ENCODE results near the gene SYS1. TPM values are rescaled to one million over a fixed set of nuclear protein-coding genes. Genes with fewer than 3 reads are reported as not detected.

Gene SYS1
- total and polyA plus RNA-seq, 2 donors (not counting 1 experiment from before 2014, with no cell fraction given) = 25.3 to 57.7 TPM

DNA sequence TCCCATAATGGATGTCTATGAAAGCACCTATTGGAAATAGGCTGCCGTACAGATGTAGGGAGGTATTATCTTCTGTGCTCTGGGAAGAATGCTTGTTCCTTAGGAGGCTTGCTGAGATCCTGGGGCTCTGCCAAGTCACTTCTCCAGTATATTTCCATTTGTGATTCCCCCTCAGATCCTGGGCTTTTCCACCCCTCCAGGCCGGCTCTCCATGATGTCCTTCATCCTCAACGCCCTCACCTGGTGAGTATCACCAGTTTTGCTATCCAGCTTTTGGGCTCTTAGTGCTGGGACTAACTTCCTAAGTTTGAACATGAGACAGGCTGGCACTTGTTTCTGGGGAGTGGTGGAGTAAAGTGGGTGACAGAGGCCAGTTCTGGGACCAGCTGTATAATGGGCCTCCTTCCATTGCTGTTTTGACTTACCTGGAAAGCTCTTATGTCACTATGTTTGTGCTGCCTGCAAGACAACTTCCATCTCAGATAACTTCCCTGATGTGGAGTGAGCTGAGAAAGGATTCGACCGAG, 2.6 kb downstream of the SYS1 start:
- Histone ChIP-seq H4K20me1 (ENCODE audit: control insufficient read depth, insufficient read depth, low read length, poor library complexity, severe bottlenecking) (peaks cover 65% of the 10 kb centered on the region), H3K9me3 (ENCODE audit: control extremely low read depth in 1 of 3, control insufficient read depth in 2 of 3, insufficient read depth in 1 of 3, low read length in 2 of 3) (no peaks in the 10 kb centered on the region), H3K36me3 (replicated peaks in 1 of 2; ENCODE audit: control extremely low read depth in 1 of 2, control insufficient read depth in 1 of 2, extremely low read depth in 1 of 2, insufficient read depth in 2 of 2, low read length in 1 of 2) (peaks cover 5 to 32% of the 10 kb centered on the region in 2 experiments), H3K79me2 (ENCODE audit: control insufficient read depth, insufficient read depth, low read length) (peaks cover 41% of the 10 kb centered on the region), H3K4me3 (ENCODE audit: control extremely low read depth in 1 of 5, extremely low read depth in 1 of 5, insufficient read depth in 1 of 5, low read depth in 2 of 5, low read length in 4 of 5) (no peak overlapping the region), H3K27ac (ENCODE audit: low read length in 2 of 2) (no peak overlapping the region), H2AFZ (ENCODE audit: insufficient read depth, low read depth, low read length, poor library complexity, severe bottlenecking) (no peak overlapping the region), H3K4me1 (ENCODE audit: control insufficient read depth in 2 of 2, insufficient read depth in 2 of 2, low read length in 2 of 2) (peaks cover 71 to 74% of the 10 kb centered on the region in 2 donors), H3K4me2 (replicated peaks; ENCODE audit: low read depth, low read length, poor library complexity, severe bottlenecking) (no peak overlapping the region), H3K27me3 (replicated peaks in 1 of 4; ENCODE audit: control extremely low read depth in 1 of 4, control insufficient read depth in 3 of 4, insufficient read depth in 4 of 4, low read length in 3 of 4) (no peaks in the 10 kb centered on the region), H3K9ac (ENCODE audit: low read length) (no peak overlapping the region)
- no peak overlapping the region for H3K27ac Mint-ChIP-seq
- ChIA-PET POLR2A (interaction anchor here (1.6 to 3.3 kb wide), 2 partner anchors 8 to 71 kb away, joined by 6 to 39 read pairs; no protein-coding TSS in a partner anchor), CTCF (interaction anchor here (0.7 to 20.6 kb wide), 9 partner anchors 9 to 1054 kb away, joined by 3 to 814 read pairs (median 12); partner anchors contain the start of genes FITM2 and TP53TG5)
- WGBS (ENCODE audit: insufficient coverage) = 100% methylated on average over 3 of the region's 5 CpGs
- DNase-seq = no peak
- peaks cover 70% of the 10 kb centered on the region for H3K4me1 Mint-ChIP-seq
- intact Hi-C loops (cut with micrococcal nuclease) = loop anchor here (5.0 kb wide), 1 partner anchor 427 kb away; the partner anchor contains the start of genes DNTTIP1 and WFDC3
- H3K4me3 Mint-ChIP-seq = peak overlapping the region; percentile 44
- H3K27me3 Mint-ChIP-seq = no peaks in the 10 kb centered on the region
- ATAC-seq (ENCODE audit: low read depth) = no peak
- TF ChIP-seq, protein P1, sequence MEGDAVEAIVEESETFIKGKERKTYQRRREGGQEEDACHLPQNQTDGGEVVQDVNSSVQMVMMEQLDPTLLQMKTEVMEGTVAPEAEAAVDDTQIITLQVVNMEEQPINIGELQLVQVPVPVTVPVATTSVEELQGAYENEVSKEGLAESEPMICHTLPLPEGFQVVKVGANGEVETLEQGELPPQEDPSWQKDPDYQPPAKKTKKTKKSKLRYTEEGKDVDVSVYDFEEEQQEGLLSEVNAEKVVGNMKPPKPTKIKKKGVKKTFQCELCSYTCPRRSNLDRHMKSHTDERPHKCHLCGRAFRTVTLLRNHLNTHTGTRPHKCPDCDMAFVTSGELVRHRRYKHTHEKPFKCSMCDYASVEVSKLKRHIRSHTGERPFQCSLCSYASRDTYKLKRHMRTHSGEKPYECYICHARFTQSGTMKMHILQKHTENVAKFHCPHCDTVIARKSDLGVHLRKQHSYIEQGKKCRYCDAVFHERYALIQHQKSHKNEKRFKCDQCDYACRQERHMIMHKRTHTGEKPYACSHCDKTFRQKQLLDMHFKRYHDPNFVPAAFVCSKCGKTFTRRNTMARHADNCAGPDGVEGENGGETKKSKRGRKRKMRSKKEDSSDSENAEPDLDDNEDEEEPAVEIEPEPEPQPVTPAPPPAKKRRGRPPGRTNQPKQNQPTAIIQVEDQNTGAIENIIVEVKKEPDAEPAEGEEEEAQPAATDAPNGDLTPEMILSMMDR (IDR thresholded peaks at IDR 0.05) = no peak
- no peak for TF ChIP-seq EZH2 (IDR thresholded peaks at IDR 0.05; ENCODE audit: borderline replicate concordance, insufficient read depth, low read depth, low read length, poor library complexity, severe bottlenecking)
- H3K9me3 Mint-ChIP-seq (ENCODE audit: insufficient read depth) = no peaks in the 10 kb centered on the region

DNA sequence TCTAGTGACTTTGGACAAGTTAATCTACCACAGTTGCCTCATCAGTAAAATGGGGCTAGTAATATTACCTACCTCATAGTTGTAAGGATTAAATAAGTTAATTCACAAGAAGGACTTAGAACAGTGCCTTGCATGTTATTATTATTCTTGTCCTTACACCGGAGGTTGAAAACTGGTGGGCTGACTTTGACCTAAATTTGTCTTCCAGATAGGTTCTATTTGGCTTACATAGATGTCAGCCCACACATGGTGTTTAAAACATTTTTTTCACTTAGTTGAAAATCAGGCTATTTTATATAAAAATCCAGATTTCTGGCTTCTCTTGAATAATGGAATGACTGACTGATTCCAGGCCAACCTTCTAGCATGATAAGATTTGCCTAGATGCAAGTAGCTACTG, 3.2 kb downstream of the SYS1 start:
- Histone ChIP-seq H3K27ac (ENCODE audit: low read length in 2 of 2) (no peak overlapping the region), H3K9ac (ENCODE audit: low read length) (no peak overlapping the region), H3K27me3 (replicated peaks in 1 of 4; ENCODE audit: control extremely low read depth in 1 of 4, control insufficient read depth in 3 of 4, insufficient read depth in 4 of 4, low read length in 3 of 4) (no peaks in the 10 kb centered on the region), H3K36me3 (replicated peaks in 1 of 2; ENCODE audit: control extremely low read depth in 1 of 2, control insufficient read depth in 1 of 2, extremely low read depth in 1 of 2, insufficient read depth in 2 of 2, low read length in 1 of 2) (peaks cover 5 to 32% of the 10 kb centered on the region in 2 experiments), H3K79me2 (ENCODE audit: control insufficient read depth, insufficient read depth, low read length) (peaks cover 47% of the 10 kb centered on the region), H3K4me1 (ENCODE audit: control insufficient read depth in 2 of 2, insufficient read depth in 2 of 2, low read length in 2 of 2) (peaks cover 77 to 80% of the 10 kb centered on the region in 2 donors), H3K4me2 (replicated peaks; ENCODE audit: low read depth, low read length, poor library complexity, severe bottlenecking) (no peak overlapping the region), H2AFZ (ENCODE audit: insufficient read depth, low read depth, low read length, poor library complexity, severe bottlenecking) (no peak overlapping the region), H3K9me3 (ENCODE audit: control extremely low read depth in 1 of 3, control insufficient read depth in 2 of 3, insufficient read depth in 1 of 3, low read length in 2 of 3) (no peaks in the 10 kb centered on the region), H4K20me1 (ENCODE audit: control insufficient read depth, insufficient read depth, low read length, poor library complexity, severe bottlenecking) (peaks cover 72% of the 10 kb centered on the region), H3K4me3 (ENCODE audit: control extremely low read depth in 1 of 5, extremely low read depth in 1 of 5, insufficient read depth in 1 of 5, low read depth in 2 of 5, low read length in 4 of 5) (no peak overlapping the region)
- H3K27ac Mint-ChIP-seq = no peak overlapping the region
- WGBS (ENCODE audit: insufficient coverage) = 100% methylated on average over 1 of the region's 1 CpG
- TF ChIP-seq, protein P1 (IDR thresholded peaks at IDR 0.05) = no peak
- no peak for TF ChIP-seq EZH2 (IDR thresholded peaks at IDR 0.05; ENCODE audit: borderline replicate concordance, insufficient read depth, low read depth, low read length, poor library complexity, severe bottlenecking)
- ATAC-seq (ENCODE audit: low read depth) (no peak), DNase-seq (no peak)
- H3K4me3 Mint-ChIP-seq = no peak overlapping the region
- ChIA-PET POLR2A (interaction anchor here (1.0 to 1.6 kb wide), 2 partner anchors 7 to 53 kb away, joined by 3 to 6 read pairs; no protein-coding TSS in a partner anchor), CTCF (interaction anchor here (0.7 to 20.6 kb wide), 12 partner anchors 9 to 1055 kb away, joined by 3 to 814 read pairs (median 4); partner anchors contain the start of gene FITM2)
- no peaks in the 10 kb centered on the region for H3K27me3 Mint-ChIP-seq
- peaks cover 77% of the 10 kb centered on the region for H3K4me1 Mint-ChIP-seq
- intact Hi-C loops (cut with micrococcal nuclease) = loop anchor here (5.0 kb wide), 1 partner anchor 426 kb away; the partner anchor contains the start of genes DNTTIP1 and WFDC3
- no peaks in the 10 kb centered on the region for H3K9me3 Mint-ChIP-seq (ENCODE audit: insufficient read depth)

Measured in B cell (primary cell).